Skeletal muscle tissue (tissue), 4 donors: ENCODE measurements around the gene CUBN. TPM values are rescaled to one million over a fixed set of nuclear protein-coding genes. Genes with fewer than 3 reads are reported as not detected.
A peak's percentile ranks its signal among the peaks of the same experiment; 100 is the strongest.

Source experiments
- H3K27ac ChIP-seq: one replicate; pipeline ENCODE4 v1.7.0; 2013; ENCODE audit warnings: mild to moderate bottlenecking, low read depth, low read length, inconsistent platforms
- H3K27me3 ChIP-seq, 3 donors: one replicate each; pipeline ENCODE4 v1.7.0; 2013; ENCODE audit warnings: low read length in 3 of 3; ENCODE audit not compliant: control insufficient read depth in 3 of 3, insufficient read depth in 3 of 3
- H3K36me3 ChIP-seq, 3 donors: one replicate each; pipeline ENCODE4 v1.7.0; 2013; ENCODE audit warnings: low read length in 3 of 3; ENCODE audit not compliant: control insufficient read depth in 3 of 3, insufficient read depth in 3 of 3
- H3K4me1 ChIP-seq, 3 donors: one replicate each; pipeline ENCODE4 v1.7.0; 2013; ENCODE audit warnings: low read length in 3 of 3, mild to moderate bottlenecking in 3 of 3; ENCODE audit not compliant: control insufficient read depth in 3 of 3, insufficient read depth in 3 of 3
- H3K4me3 ChIP-seq, 3 donors: one replicate each; pipeline ENCODE4 v1.7.0; 2013; ENCODE audit warnings: low read length in 3 of 3
- H3K9ac ChIP-seq, 3 donors: one replicate each; pipeline ENCODE4 v1.7.0; 2013; ENCODE audit warnings: low read length in 3 of 3, mild to moderate bottlenecking in 3 of 3, moderate library complexity in 2 of 3, low read depth in 1 of 3
- H3K9me3 ChIP-seq, 3 donors: one replicate each; pipeline ENCODE4 v1.7.0; 2013; ENCODE audit warnings: low read length in 3 of 3; ENCODE audit not compliant: control insufficient read depth in 3 of 3
- total RNA-seq: library from RNA; depleted of rRNA; stranded (reverse); fragments of >200 nt; gene quantifications from one replicate; pipeline ENCODE4 v1.2.3, GENCODE V29; 2014
- donor health status: Osteomylitis.

Gene CUBN
- total RNA-seq, 1 donor from 2014 or later = 4.2 TPM

DNA sequence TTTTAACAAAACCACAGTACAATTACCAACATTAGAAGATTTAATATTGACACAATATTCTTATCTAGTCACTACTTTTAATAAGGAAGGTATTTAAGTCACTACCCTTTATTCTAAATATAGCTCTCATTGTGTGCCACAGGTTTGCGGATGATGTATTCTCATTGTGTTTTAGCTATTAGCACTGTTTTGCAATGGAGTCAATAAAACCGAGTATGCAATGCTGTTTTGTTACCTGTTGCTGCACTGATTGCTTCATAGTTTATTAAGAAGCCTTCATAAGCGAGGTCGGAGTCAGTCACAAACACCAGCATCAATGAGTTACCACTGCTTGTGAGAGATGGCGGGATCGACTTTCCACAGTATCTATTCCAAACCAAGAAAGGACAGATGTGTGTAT is 64.3 kb downstream of the CUBN start:
- Histone ChIP-seq H3K27me3 (no peaks in the 10 kb centered on the region), H3K4me1 (peaks cover 4 to 8% (median 4%) of the 10 kb centered on the region in 3 donors), H3K9ac (no peak overlapping the region), H3K36me3 (no peaks in the 10 kb centered on the region), H3K9me3 (no peaks in the 10 kb centered on the region), H3K4me3 (no peak overlapping the region), H3K27ac (no peak overlapping the region)

DNA sequence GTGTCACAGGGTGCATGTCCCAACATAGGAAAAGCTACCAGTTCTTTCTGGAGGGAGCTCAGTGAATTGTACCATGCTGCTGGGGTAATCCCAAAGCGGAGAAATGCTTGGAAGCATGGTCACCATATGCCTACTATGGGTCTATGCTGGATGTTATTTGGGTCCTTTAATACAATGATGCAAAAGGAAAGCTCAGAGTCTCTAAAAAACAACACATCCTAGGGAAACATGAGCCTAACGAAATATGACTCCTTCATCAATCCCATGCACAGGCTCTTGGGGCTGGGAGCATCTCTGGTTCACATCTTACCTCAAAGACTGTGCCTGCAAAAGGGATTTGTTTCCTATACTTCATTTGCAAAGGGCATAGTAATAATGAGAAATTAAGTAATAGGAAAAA is 65.2 kb downstream of the CUBN start:
- Histone ChIP-seq H3K4me1 (peaks cover 4 to 8% (median 4%) of the 10 kb centered on the region in 3 donors), H3K27me3 (no peaks in the 10 kb centered on the region), H3K36me3 (no peaks in the 10 kb centered on the region), H3K9ac (no peak overlapping the region), H3K4me3 (no peak overlapping the region), H3K27ac (no peak overlapping the region), H3K9me3 (no peaks in the 10 kb centered on the region)

DNA sequence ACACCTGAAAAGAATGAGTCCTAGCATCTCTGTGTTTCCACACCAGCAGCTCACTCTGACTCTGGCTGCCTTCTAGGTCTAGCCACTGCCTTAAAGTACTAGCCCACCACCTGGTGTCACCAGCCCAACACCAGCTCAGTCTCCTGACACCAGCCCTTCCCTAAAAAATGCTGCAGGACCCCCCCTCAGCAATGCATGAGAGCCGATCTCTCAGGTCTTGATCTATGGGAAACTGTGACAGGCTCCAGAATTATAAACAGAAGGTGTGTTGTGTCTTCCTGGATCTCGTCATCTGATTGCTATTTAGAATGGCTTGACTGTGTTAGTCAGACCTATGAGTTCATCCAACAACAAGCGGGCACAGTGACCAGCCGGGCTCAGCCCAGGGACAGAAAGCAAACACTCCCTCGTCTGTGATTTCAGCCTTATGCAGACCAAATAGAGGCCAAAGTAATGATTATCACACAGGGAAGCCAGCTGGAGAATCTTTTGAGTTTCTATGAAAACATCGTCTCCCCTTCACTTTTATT is 66.6 kb downstream of the CUBN start:
- Histone ChIP-seq H3K4me1 (peaks cover 4 to 8% (median 4%) of the 10 kb centered on the region in 3 donors), H3K36me3 (no peaks in the 10 kb centered on the region), H3K9ac (no peak overlapping the region), H3K9me3 (no peaks in the 10 kb centered on the region), H3K27ac (peak overlapping the region; percentile 54), H3K4me3 (no peak overlapping the region), H3K27me3 (no peaks in the 10 kb centered on the region)

DNA sequence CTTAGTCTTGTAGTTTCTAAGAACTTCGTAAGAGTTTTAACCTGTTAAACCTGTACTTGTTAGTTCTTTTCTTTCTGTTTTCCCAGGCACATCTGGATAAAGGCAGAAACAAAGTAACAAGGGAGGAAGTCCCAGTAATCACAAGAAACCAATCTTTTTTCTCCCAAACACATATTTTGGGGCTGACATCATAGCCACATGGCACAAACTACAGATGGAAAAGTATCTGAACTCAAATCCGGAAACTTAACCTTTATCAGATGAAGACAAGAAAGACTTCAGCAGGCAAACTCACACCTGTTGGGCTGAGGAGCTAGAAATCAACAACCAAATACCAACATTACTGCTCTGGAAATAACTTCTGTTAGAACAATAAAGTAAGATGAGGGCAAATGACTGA is 67.1 kb downstream of the CUBN start:
- H3K27me3 ChIP-seq = no peaks in the 10 kb centered on the region
- H3K36me3 ChIP-seq = no peaks in the 10 kb centered on the region
- H3K4me1 ChIP-seq = peaks cover 4 to 8% (median 4%) of the 10 kb centered on the region in 3 donors
- H3K9ac ChIP-seq = no peak overlapping the region
- peak overlapping the region; percentile 54 for H3K27ac ChIP-seq
- H3K9me3 ChIP-seq = no peaks in the 10 kb centered on the region
- no peak overlapping the region for H3K4me3 ChIP-seq

DNA sequence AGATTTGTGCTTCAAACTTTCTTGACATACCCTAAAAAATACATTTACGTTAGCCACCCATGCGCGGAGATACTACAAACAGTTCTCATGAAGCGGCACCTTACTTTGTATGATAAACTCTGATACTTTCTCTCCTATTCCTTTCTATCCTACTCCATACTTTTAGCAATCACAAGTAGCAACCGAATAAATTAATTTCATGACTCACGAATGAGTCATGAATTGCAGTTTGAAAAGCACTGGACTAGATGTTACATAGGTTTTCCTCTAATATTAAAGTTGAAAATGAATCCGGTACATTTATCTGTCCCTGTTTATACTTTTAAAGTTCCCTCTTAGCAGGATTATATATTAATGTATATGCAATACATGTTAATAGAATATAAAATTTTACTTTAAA is 67.6 kb downstream of the CUBN start:
- no peaks in the 10 kb centered on the region for H3K9me3 ChIP-seq
- no peak overlapping the region for H3K9ac ChIP-seq
- H3K36me3 ChIP-seq = no peaks in the 10 kb centered on the region
- peaks cover 4 to 8% (median 4%) of the 10 kb centered on the region in 3 donors for H3K4me1 ChIP-seq
- no peaks in the 10 kb centered on the region for H3K27me3 ChIP-seq
- no peak overlapping the region for H3K4me3 ChIP-seq
- H3K27ac ChIP-seq = peak overlapping the region; percentile 40

DNA sequence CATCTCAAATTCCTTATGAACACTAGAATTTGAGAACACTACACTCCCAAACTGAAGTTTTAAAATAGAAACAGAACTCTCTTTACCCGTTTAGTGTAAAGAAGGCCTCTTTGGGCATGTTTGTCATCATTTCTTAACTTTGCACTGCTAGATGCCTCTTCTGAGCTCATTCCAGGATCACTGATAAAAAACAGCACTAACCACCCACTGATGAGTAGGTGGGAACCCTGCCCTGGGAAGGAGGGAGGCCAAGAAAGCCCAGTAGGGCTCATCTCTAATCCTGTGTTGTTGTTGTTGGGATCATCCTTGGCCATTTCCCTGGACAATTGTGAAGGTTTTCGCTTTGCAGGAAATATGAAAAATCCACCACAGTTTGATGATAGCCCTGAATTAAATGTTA is 68.2 kb downstream of the CUBN start:
- Histone ChIP-seq H3K9ac (no peak overlapping the region), H3K4me1 (peaks cover 4 to 8% (median 4%) of the 10 kb centered on the region in 3 donors), H3K27me3 (no peaks in the 10 kb centered on the region), H3K4me3 (no peak overlapping the region), H3K27ac (peak overlapping the region; percentile 40), H3K9me3 (no peaks in the 10 kb centered on the region), H3K36me3 (no peaks in the 10 kb centered on the region)

DNA sequence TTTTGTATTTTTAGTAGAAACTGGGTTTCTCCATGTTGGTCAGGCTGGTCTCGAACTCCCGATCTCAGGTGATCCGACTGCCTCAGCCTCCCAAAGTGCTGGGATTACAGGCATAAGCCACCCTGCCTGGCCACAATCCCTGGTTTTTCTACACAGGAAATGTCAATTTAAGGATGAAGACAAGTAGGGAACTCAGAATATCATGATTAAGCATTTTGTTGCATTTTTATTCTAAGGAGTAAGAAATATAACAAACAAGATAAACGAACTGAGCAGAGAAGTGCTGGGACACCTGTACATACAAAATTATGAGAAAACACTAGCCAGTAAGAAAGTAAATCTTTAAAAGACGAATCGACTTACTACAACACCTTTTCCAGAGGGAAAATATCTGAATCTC is 69.3 kb downstream of the CUBN start:
- Histone ChIP-seq H3K9ac (no peak overlapping the region), H3K9me3 (no peaks in the 10 kb centered on the region), H3K36me3 (no peaks in the 10 kb centered on the region), H3K4me3 (no peak overlapping the region), H3K27me3 (no peaks in the 10 kb centered on the region), H3K4me1 (peaks cover 4 to 8% (median 4%) of the 10 kb centered on the region in 3 donors), H3K27ac (no peak overlapping the region)

DNA sequence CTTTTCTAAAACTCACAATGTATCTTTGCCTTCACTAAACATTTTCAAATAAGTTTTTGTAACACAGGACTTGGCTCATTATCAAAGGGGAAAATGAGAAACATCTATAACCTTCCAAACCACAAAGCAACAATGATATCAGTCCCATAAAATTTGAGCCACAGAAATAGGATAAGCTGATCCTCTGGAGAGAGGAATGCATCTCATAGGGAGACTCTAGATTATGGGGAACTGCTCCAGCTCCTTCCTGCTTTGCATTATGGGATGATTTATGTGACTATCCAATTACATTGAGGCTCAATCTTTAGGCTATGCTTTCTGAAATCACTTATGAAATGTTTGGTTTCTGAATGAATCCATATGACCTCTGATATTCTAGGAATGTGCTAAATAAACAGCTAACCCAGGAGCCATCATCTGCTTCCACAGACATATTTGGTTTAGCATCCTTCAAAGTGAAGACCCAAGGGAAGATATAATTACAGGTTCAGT is 70.4 kb downstream of the CUBN start:
- no peaks in the 10 kb centered on the region for H3K27me3 ChIP-seq
- no peak overlapping the region for H3K4me3 ChIP-seq
- H3K9ac ChIP-seq = no peak overlapping the region
- H3K36me3 ChIP-seq = no peaks in the 10 kb centered on the region
- no peak overlapping the region for H3K27ac ChIP-seq
- H3K4me1 ChIP-seq = peaks cover 4 to 8% (median 4%) of the 10 kb centered on the region in 3 donors
- no peaks in the 10 kb centered on the region for H3K9me3 ChIP-seq

DNA sequence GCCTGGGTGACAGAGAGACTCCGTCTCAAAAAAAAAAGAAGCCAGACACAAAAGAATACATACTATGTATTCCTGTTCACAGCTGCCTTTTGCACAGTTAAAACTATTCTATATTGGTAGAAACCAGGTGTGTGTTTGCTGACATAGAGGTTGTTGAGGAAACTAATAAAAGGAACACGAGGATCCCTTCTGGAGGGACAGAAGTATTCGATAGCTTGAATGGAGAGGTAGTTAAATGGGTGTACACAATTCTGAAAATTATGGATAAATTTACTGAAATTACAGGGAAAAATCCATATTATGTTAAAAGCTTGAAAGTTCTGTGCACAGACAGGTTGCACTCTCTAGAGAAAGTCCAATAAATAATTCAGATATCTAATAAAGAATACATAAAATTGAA is 71.5 kb downstream of the CUBN start:
- Histone ChIP-seq H3K36me3 (no peaks in the 10 kb centered on the region), H3K27ac (no peak overlapping the region), H3K9ac (no peak overlapping the region), H3K4me3 (no peak overlapping the region), H3K4me1 (peaks cover 4 to 7% (median 4%) of the 10 kb centered on the region in 3 donors), H3K9me3 (no peaks in the 10 kb centered on the region), H3K27me3 (no peaks in the 10 kb centered on the region)

DNA sequence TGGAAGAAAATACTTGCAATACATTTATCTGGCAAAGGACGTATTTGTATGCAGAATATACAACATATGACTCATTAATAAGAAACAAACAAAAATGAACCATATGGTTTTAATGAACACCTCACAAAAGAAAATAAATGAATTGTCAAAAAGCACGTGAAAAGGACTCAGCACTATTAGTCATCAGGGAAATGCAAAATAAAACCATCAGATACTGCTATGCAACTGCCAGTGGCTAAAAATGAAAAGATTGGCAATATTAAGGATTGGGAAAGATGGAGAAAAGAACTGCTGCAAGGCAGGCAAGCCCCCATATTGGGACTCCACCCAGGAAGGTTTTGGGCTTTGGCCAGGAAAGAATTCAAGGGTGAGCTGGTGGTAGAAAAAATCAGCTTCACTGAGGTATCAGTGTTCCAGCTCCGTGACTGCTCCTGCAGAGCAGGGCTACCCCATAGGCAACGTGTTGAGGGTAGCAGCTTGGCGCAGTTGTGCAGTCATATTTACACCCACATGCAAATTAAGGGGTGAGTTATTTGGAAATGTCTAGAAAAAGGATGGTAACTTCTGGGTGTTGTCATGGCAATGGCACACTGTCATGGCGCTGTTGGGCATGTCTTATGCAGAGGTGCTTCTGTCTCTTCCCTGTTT is 72.7 kb downstream of the CUBN start:
- Histone ChIP-seq H3K27ac (no peak overlapping the region), H3K9ac (no peak overlapping the region), H3K4me3 (no peak overlapping the region), H3K36me3 (no peaks in the 10 kb centered on the region), H3K27me3 (no peaks in the 10 kb centered on the region), H3K9me3 (no peaks in the 10 kb centered on the region), H3K4me1 (no peaks in the 10 kb centered on the region)
